ENCODE results near the gene RASL10B.

Gene RASL10B

DNA sequence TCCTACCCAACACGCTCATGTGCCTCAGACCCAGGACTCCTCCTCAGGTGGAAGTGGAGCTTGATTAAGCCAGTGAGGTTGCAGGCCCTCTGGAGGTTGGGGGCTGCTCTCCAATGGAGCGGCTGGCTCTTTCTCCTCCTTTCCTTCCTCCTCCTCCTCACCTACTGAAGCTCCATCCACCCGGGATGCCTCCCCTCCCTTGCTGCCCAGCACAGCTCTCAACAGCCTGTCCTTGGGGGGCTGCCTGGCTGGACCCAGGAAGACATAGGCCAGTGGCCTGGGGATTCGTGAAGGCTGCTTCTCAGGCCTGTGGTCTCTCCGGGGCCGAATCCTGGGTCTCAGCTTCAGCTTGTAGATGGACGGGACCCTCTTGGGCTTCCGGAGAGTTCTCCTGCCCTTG lies 13.4 kb downstream of the RASL10B start:
- DNase-seq (ENCODE audit: low spot score): no peak
- in situ Hi-C loops (cut with MboI; ENCODE audit: low pct_unique_long_range_greater_than_20kb, low sequenced_read_pairs, unreplicated experiment): loop anchor here (25.0 kb wide), 1 partner anchor 133 kb away; no protein-coding TSS in a partner anchor
- TF ChIP-seq, protein P1, sequence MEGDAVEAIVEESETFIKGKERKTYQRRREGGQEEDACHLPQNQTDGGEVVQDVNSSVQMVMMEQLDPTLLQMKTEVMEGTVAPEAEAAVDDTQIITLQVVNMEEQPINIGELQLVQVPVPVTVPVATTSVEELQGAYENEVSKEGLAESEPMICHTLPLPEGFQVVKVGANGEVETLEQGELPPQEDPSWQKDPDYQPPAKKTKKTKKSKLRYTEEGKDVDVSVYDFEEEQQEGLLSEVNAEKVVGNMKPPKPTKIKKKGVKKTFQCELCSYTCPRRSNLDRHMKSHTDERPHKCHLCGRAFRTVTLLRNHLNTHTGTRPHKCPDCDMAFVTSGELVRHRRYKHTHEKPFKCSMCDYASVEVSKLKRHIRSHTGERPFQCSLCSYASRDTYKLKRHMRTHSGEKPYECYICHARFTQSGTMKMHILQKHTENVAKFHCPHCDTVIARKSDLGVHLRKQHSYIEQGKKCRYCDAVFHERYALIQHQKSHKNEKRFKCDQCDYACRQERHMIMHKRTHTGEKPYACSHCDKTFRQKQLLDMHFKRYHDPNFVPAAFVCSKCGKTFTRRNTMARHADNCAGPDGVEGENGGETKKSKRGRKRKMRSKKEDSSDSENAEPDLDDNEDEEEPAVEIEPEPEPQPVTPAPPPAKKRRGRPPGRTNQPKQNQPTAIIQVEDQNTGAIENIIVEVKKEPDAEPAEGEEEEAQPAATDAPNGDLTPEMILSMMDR (IDR thresholded peaks at IDR 0.05; ENCODE audit: extremely low read depth, insufficient read depth, missing control alignments): no peak

DNA sequence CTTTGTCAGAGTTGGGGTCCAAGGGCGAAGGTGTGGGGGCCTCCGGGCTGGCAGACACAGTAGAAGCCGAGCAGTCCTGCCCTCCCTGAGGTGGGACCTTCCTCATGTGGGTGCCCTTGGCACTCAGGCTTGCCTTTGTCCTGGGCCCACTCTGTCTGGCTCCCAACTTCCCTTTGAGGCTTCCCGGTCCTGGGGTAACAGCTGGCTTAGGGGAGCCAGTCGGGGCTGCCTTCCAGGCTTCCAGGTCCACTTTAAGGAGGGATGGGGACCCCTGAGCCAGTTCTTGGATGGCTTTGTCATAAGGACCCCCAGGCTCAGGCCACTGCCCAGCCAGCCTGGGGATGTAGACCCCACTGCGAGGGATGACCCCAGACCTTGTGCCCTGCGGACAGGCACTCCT lies 13.8 kb downstream of the RASL10B start:
- peak; percentile 24 for DNase-seq (ENCODE audit: low spot score)
- TF ChIP-seq, protein P1 (IDR thresholded peaks at IDR 0.05; ENCODE audit: extremely low read depth, insufficient read depth, missing control alignments): no peak
- in situ Hi-C loops (cut with MboI; ENCODE audit: low pct_unique_long_range_greater_than_20kb, low sequenced_read_pairs, unreplicated experiment): loop anchor here (25.0 kb wide), 1 partner anchor 133 kb away; no protein-coding TSS in a partner anchor

DNA sequence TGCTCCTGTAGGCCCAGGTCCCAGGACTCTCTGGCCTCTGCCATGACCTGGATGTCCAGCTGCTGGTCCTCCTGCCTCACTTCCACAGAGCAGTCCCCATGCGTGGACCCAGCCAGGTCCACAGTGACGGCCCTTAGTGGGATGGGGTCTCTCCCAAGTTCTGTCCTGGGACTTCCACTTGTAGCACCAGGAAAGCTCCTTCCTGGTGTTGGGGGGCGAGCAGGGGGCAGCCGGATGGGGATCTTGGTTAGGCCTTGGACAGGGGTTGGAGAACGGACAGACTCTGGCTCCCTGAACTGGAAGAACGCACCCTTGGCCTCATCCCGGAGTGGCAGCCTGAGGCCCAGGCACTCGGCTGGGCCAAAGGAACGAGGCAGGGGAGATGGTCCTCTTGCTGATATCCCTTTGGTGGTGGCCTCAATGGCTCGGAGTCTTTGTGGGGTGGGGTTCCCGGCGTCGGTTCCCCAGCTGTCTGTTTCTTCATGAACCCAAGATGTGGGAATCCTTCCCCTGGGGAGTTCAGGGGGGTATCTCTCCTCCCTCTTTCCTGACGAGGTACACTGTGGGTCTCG lies 14.4 kb downstream of the RASL10B start:
- TF ChIP-seq, protein P1 (IDR thresholded peaks at IDR 0.05; ENCODE audit: extremely low read depth, insufficient read depth, missing control alignments): no peak

DNA sequence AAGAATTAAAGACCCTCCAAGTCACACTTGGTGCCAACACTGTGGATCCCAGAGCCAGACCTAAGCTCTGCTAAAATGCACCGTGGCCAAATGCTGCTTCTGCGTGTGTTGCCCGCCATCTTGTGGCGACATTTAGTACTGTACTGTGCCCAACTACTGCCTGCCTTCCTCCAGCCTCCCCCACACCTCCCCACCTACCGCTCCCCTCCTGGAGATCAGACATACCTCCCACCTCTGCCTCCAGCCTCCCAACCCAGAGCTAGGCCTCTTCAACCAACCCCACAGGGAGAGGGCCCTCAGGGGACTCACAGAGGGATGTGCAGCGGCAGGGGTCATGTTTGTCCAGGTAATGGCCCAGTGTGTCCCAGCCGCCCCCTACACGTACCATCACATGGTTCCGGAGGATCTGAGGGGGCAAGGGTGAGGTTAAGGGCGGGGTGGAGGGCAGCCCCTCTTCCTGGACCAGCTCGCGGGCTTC lies 16.1 kb downstream of the RASL10B start:
- DNase-seq (ENCODE audit: low spot score): peak; percentile 90
- in situ Hi-C loops (cut with MboI; ENCODE audit: low pct_unique_long_range_greater_than_20kb, low sequenced_read_pairs, unreplicated experiment): loop anchor here (25.0 kb wide), 1 partner anchor 135 kb away; no protein-coding TSS in a partner anchor
- TF ChIP-seq, protein P1 (IDR thresholded peaks at IDR 0.05; ENCODE audit: extremely low read depth, insufficient read depth, missing control alignments): peak; percentile 90

More for the DNA sequence above, 14.4 kb downstream of the RASL10B start:
- in situ Hi-C loops (cut with MboI; ENCODE audit: low pct_unique_long_range_greater_than_20kb, low sequenced_read_pairs, unreplicated experiment): loop anchor here (25.0 kb wide), 1 partner anchor 134 kb away; no protein-coding TSS in a partner anchor
- DNase-seq (ENCODE audit: low spot score): peak; percentile 18

DNA sequence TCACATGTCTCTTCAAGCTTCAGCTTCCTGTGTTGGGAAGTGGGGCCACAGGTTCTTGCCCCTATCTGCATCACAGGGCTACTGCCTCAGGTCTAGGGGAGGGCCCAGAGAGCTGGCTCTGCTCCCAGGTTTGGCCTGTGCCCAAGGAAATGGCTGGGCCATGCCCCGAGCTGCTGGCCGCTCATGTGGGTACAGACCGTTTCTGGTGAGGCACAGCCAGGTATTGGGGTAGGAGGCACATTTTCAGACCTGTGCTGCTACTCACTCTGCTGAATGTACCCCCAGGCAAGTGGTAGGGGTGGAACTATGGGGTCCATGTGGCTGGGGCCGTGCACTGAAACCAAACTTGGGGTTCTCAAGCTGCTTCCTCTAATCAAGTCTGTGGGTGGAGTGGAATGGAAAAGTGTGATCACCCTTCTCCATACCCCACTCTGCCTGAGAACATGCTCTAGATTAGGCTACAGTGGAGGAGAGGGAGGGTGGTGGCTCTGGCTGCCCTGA lies 17.0 kb downstream of the RASL10B start:
- TF ChIP-seq, protein P1 (IDR thresholded peaks at IDR 0.05; ENCODE audit: extremely low read depth, insufficient read depth, missing control alignments): no peak
- DNase-seq (ENCODE audit: low spot score): no peak
- in situ Hi-C loops (cut with MboI; ENCODE audit: low pct_unique_long_range_greater_than_20kb, low sequenced_read_pairs, unreplicated experiment): loop anchor here (25.0 kb wide), 1 partner anchor 136 kb away; no protein-coding TSS in a partner anchor

DNA sequence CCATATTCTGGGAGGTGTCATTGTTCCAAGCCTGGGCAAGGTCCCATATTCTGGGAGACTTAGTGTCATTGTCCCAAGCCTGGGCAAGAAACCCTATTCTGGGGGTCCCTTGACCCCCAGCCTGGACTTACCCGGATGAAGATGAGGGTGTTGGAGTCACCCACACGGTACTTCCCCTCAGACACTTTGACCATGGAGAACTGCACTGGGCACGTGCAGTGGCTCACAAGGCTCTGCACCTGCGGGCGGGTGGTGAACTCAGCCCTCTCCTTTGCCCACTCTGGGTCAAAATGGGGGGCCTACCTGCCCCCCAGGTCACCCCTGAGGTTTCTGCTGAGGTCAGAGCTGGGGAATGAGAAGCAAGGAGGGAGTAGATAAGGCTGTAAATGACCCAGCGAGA lies 17.5 kb downstream of the RASL10B start:
- in situ Hi-C loops (cut with MboI; ENCODE audit: low pct_unique_long_range_greater_than_20kb, low sequenced_read_pairs, unreplicated experiment): loop anchor here (25.0 kb wide), 1 partner anchor 137 kb away; no protein-coding TSS in a partner anchor
- no peak for DNase-seq (ENCODE audit: low spot score)
- TF ChIP-seq, protein P1 (IDR thresholded peaks at IDR 0.05; ENCODE audit: extremely low read depth, insufficient read depth, missing control alignments): no peak
